Sigmoid colon (tissue), 4 donors: ENCODE data around the gene DIPK1B.
A peak's percentile ranks its signal among the peaks of the same experiment; 100 is the strongest.

Experiments used
- CTCF ChIP-seq, 4 experiments: fragments of 450-650 bp in 3 of 4; fragments of 200-600 bp in 1 of 4; IDR thresholded peaks; one replicate each; pipeline ENCODE4 v1.5.1; 2016 to 2019; ENCODE audit warnings: antibody characterized with exemption in 4 of 4, mild to moderate bottlenecking in 3 of 4, moderate library complexity in 2 of 4
- EP300 ChIP-seq, 4 donors: sonication (generic); formaldehyde crosslinking; IDR thresholded peaks; one replicate each; pipeline ENCODE4 v1.6.1; 2017; ENCODE audit warnings: antibody characterized with exemption in 4 of 4
- POLR2AphosphoS5 ChIP-seq, 4 donors: sonication (generic); formaldehyde crosslinking; IDR thresholded peaks; one replicate each; pipeline ENCODE4 v1.6.1; 2017; ENCODE audit warnings: antibody characterized with exemption in 4 of 4

- TF ChIP-seq POLR2AphosphoS5 (IDR thresholded peaks at IDR 0.05): no peak
- peak in 2 of 4 experiments; percentile 30 to 39 for TF ChIP-seq CTCF (IDR thresholded peaks at IDR 0.05)
- TF ChIP-seq EP300 (IDR thresholded peaks at IDR 0.05): no peak
These were observed 57.4 kb downstream of the DIPK1B start for GRCh38 chr9:136769710-136770191.
